ENCODE results near the gene METTL16. TPM values are rescaled to one million over a fixed set of nuclear protein-coding genes. Genes with fewer than 3 reads are reported as not detected.

The METTL16 gene
- total RNA-seq, 2 donors from 2014 or later = 12.9 to 24.1 TPM

- Histone ChIP-seq H3K4me1 (no peaks in the 10 kb centered on the region), H3K27ac (no peak overlapping the region), H3K4me3 (no peak overlapping the region), H3K36me3 (replicated peaks in 1 of 2; ENCODE audit: insufficient read depth in 1 of 2, low read depth in 2 of 2) (peaks cover 0 to 2% of the 10 kb centered on the region in 2 donors), H3K27me3 (no peaks in the 10 kb centered on the region), H3K9me3 (no peaks in the 10 kb centered on the region)
- no peak for ATAC-seq
- intact Hi-C loops (cut with DNase I) = no loop called here
- 92 to 99% methylated on average over 3 of the region's 3 CpGs for WGBS, 2 donors
- DNase-seq = no peak
- TF ChIP-seq POLR2A (IDR thresholded peaks at IDR 0.05) (no peak), CTCF (IDR thresholded peaks at IDR 0.05) (no peak)
Observed at GRCh38 chr17:2455956-2456355, 55.7 kb downstream of the METTL16 start.

DNA sequence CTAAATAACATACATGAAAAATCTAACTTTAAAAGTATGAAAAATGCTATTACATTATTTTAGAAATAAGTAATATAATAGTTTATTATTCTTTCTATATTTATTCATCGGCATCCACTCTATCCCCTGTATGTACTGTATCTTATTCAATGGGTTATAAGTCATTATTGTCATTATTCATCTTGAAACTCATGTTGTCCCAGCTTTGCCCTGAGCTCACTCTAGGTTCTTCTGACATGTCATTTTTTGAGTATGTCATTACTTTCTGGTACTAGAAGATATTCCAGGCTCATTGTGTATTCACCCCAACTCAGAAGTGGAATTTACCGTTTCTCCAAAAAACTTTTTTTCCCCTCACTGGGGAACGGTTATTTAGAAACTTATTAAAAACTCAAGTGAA is 57.8 kb downstream of the METTL16 start:
- no peak overlapping the region for H3K27ac ChIP-seq
- TF ChIP-seq POLR2A (IDR thresholded peaks at IDR 0.05) = no peak
- no peak for TF ChIP-seq CTCF (IDR thresholded peaks at IDR 0.05)
- H3K36me3 ChIP-seq (replicated peaks in 1 of 2; ENCODE audit: insufficient read depth in 1 of 2, low read depth in 2 of 2) = no peaks in the 10 kb centered on the region
- DNase-seq = no peak
- no peaks in the 10 kb centered on the region for H3K9me3 ChIP-seq
- H3K27me3 ChIP-seq = no peaks in the 10 kb centered on the region
- no peak overlapping the region for H3K4me3 ChIP-seq
- 89 to 90% methylated on average over 3 of the region's 3 CpGs for WGBS, 2 donors
- ATAC-seq = no peak
- intact Hi-C loops (cut with DNase I) = no loop called here
- peaks cover 14% of the 10 kb centered on the region for H3K4me1 ChIP-seq

DNA sequence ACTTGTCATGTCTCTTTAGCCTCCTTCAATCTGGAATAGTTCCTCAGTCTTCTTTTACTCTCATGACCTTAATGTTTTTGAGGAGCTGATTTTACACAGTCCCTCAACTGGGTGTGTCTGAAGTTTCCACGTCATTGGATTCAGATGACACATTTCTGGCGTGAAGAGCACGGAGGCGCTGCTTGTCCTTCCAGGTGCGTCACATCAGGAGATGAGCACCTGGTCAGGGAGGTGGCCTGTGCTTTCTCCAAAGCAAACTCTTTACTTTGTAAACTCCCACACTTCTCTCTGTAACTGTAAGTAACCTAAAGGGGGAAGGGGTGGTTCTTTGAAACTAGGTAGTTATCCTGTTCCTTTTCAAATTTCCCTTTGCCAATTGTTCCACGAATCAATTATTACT is 58.4 kb downstream of the METTL16 start:
- intact Hi-C loops (cut with DNase I) = no loop called here
- H3K27ac ChIP-seq = no peak overlapping the region
- no peaks in the 10 kb centered on the region for H3K27me3 ChIP-seq
- DNase-seq (no peak), ATAC-seq (no peak)
- no peak for TF ChIP-seq CTCF (IDR thresholded peaks at IDR 0.05)
- TF ChIP-seq POLR2A (IDR thresholded peaks at IDR 0.05) = no peak
- H3K4me1 ChIP-seq = peaks cover 14% of the 10 kb centered on the region
- 76 to 78% methylated on average over 6 of the region's 6 CpGs for WGBS, 2 donors
- H3K4me3 ChIP-seq = no peak overlapping the region
- H3K36me3 ChIP-seq (replicated peaks in 1 of 2; ENCODE audit: insufficient read depth in 1 of 2, low read depth in 2 of 2) = no peaks in the 10 kb centered on the region
- no peaks in the 10 kb centered on the region for H3K9me3 ChIP-seq

DNA sequence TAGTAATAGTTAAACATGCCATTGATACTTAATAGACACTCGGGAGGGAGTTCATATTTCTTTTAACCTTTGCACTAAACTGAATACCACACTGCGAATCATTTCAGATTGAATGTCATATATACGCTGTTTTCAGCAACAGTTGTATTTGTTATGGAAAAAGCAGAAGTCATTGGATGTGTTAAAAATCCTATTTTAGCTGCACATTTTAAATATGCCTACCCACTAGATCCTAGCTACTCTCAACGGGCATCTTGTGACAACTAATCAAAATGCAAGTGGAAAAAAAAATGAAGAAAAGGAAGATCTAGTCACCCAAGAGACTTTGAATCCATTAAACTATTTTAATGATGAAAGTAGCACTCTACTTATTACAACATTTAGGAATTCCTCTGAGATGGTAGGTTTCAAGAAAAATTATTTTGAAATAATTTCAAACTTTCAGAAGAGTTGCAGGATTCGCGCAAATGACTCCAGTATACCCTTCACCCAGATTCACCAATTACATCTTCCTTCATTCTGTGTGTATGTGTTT is 59.4 kb downstream of the METTL16 start:
- no peak for ATAC-seq
- no peaks in the 10 kb centered on the region for H3K36me3 ChIP-seq (replicated peaks in 1 of 2; ENCODE audit: insufficient read depth in 1 of 2, low read depth in 2 of 2)
- 75 to 87% methylated on average over 6 of the region's 6 CpGs for WGBS, 2 donors

More for the DNA sequence above, 59.4 kb downstream of the METTL16 start:
- H3K27ac ChIP-seq = no peak overlapping the region
- DNase-seq = no peak
- TF ChIP-seq POLR2A (IDR thresholded peaks at IDR 0.05) = no peak
- TF ChIP-seq CTCF (IDR thresholded peaks at IDR 0.05) = no peak
- H3K4me3 ChIP-seq = no peak overlapping the region
- peaks cover 14% of the 10 kb centered on the region for H3K4me1 ChIP-seq
- intact Hi-C loops (cut with DNase I) = no loop called here
- no peaks in the 10 kb centered on the region for H3K9me3 ChIP-seq
- H3K27me3 ChIP-seq = no peaks in the 10 kb centered on the region
